Measurements from ENCODE around the gene SERPINB5.

The SERPINB5 gene

GRCh38 chr18:63523660-63524059, 46.9 kb downstream of the SERPINB5 start:
- DNase-seq (ENCODE audit: low read depth in 2 of 2, low spot score in 1 of 2): no peak

GRCh38 chr18:63527251-63527650, 50.5 kb downstream of the SERPINB5 start:
- no peak for DNase-seq (ENCODE audit: low read depth in 2 of 2, low spot score in 1 of 2)

- DNase-seq (ENCODE audit: low read depth in 2 of 2, low spot score in 1 of 2): no peak
These were observed 52.2 kb downstream of the SERPINB5 start for GRCh38 chr18:63528863-63529492.

GRCh38 chr18:63532471-63532870, 55.7 kb downstream of the SERPINB5 start:
- DNase-seq (ENCODE audit: low read depth in 2 of 2, low spot score in 1 of 2): no peak

- no peak for DNase-seq (ENCODE audit: low read depth in 2 of 2, low spot score in 1 of 2)
These were observed 57.9 kb downstream of the SERPINB5 start for GRCh38 chr18:63534615-63535014.

GRCh38 chr18:63539904-63540510, 63.2 kb downstream of the SERPINB5 start:
- DNase-seq (ENCODE audit: low read depth in 2 of 2, low spot score in 1 of 2): no peak

- no peak for DNase-seq (ENCODE audit: low read depth in 2 of 2, low spot score in 1 of 2)
These were observed 65.3 kb downstream of the SERPINB5 start, which contains the start of gene SERPINB12 for GRCh38 chr18:63542069-63542468. Gene SERPINB12 (plus strand): TSS chr18:63542369. CDS start chr18:63556160, 13,791 bp downstream.

GRCh38 chr18:63544017-63544416, 67.3 kb downstream of the SERPINB5 start:
- DNase-seq (ENCODE audit: low read depth in 2 of 2, low spot score in 1 of 2): no peak

GRCh38 chr18:63545000-63545399, 68.2 kb downstream of the SERPINB5 start:
- no peak for DNase-seq (ENCODE audit: low read depth in 2 of 2, low spot score in 1 of 2)

- no peak for DNase-seq (ENCODE audit: low read depth in 2 of 2, low spot score in 1 of 2)
These were observed 73.3 kb downstream of the SERPINB5 start for GRCh38 chr18:63550068-63550467.

- no peak for DNase-seq (ENCODE audit: low read depth in 2 of 2, low spot score in 1 of 2)
These were observed 75.0 kb downstream of the SERPINB5 start for GRCh38 chr18:63551769-63552168.

GRCh38 chr18:63552581-63552980, 75.8 kb downstream of the SERPINB5 start:
- no peak for DNase-seq (ENCODE audit: low read depth in 2 of 2, low spot score in 1 of 2)

GRCh38 chr18:63553081-63553480, 76.3 kb downstream of the SERPINB5 start:
- DNase-seq (ENCODE audit: low read depth in 2 of 2, low spot score in 1 of 2): no peak

All from stimulated activated CD8-positive, alpha-beta memory T cell treated with anti-CD3 and anti-CD28 coated beads, Interleukin-4, amount 100 ng/mL, for 1 hour (primary cell).